Measurements from ENCODE around the gene AIP. TPM values are rescaled to one million over a fixed set of nuclear protein-coding genes. Genes with fewer than 3 reads are reported as not detected.

Gene AIP
- total and polyA plus RNA-seq, 9 of the 15 experiments (the other 6 are each of a cell fraction or from before 2014, with no cell fraction given): 5.2 to 92.5 (median 52.7) TPM

- TF ChIP-seq BCLAF1 (IDR thresholded peaks at IDR 0.05; ENCODE audit: borderline replicate concordance in 1 of 2, control insufficient read depth in 1 of 2, low read depth in 2 of 2, low read length in 1 of 2) (no peak), YBX1 (IDR thresholded peaks at IDR 0.05) (no peak), TAF15 (IDR thresholded peaks at IDR 0.05; ENCODE audit: low read depth, low read length) (no peak), MGA (IDR thresholded peaks at IDR 0.05) (peak; percentile 100), ATF7 (IDR thresholded peaks at IDR 0.05) (peak; percentile 77; the same call in 1 of the 2 replicates), AFF4 (CRISPR knock-in tag; IDR thresholded peaks at IDR 0.05) (peak; percentile 96)
Measured at GRCh38 chr11:67482827-67483798, at the start of gene AIP (continued).

Data from K562 (cell line).